Stomach (tissue), 9 donors: ENCODE measurements around the gene WASF3. TPM values are rescaled to one million over a fixed set of nuclear protein-coding genes. Genes with fewer than 3 reads are reported as not detected.

Experiments used
- DNase-seq, 2 donors: peaks; one replicate each; pipeline versions ENCODE4 v3.0.0 to v3.0.0-alpha.2; 2013 to 2019
- H3K27ac ChIP-seq, 5 donors: fragments of 200-600 bp in 4 of 5; sonication (generic) in 4 of 5; one replicate each; pipeline ENCODE4 v1.5.1; 2013 to 2019; ENCODE audit warnings: mild to moderate bottlenecking in 1 of 5, moderate library complexity in 1 of 5
- H3K27me3 ChIP-seq, 3 donors: fragments of 200-600 bp; sonication (generic); one replicate each; pipeline ENCODE4 v1.5.1; 2017 to 2019; ENCODE audit warnings: mixed run types in 1 of 3
- H3K36me3 ChIP-seq, 4 donors: fragments of 200-600 bp; sonication (generic); 1 replicate in 3 of 4; 2 replicates in 1 of 4; pipeline ENCODE4 v1.5.1; 2016 to 2019
- H3K4me1 ChIP-seq, 4 donors: fragments of 200-600 bp; sonication (generic); one replicate each; pipeline ENCODE4 v1.5.1; 2016 to 2019
- H3K4me3 ChIP-seq, 4 donors: fragments of 200-600 bp; sonication (generic) in 3 of 4; one replicate each; pipeline ENCODE4 v1.5.1; 2016 to 2019; ENCODE audit warnings: mild to moderate bottlenecking in 1 of 4
- H3K9me3 ChIP-seq, 4 donors: fragments of 200-600 bp; sonication (generic); one replicate each; pipeline ENCODE4 v1.5.1; 2016 to 2019
- CTCF ChIP-seq, 7 experiments: fragments of 450-650 bp in 4 of 7; fragments of 200-600 bp in 3 of 7; sonication (generic) in 3 of 7; IDR thresholded peaks; one replicate each; pipeline ENCODE4 v1.5.1; 2016 to 2019; ENCODE audit warnings: antibody characterized with exemption in 7 of 7, control low read depth in 2 of 7, mild to moderate bottlenecking in 1 of 7
- EP300 ChIP-seq: sonication (generic); formaldehyde crosslinking; IDR thresholded peaks from one replicate; pipeline ENCODE4 v1.6.1; 2017; ENCODE audit warnings: antibody characterized with exemption
- POLR2A ChIP-seq, 4 donors: fragments of 450-650 bp; IDR thresholded peaks; one replicate each; pipeline ENCODE4 v1.6.1; 2016; ENCODE audit warnings: antibody characterized with exemption in 4 of 4, control low read depth in 2 of 4, mild to moderate bottlenecking in 1 of 4, moderate library complexity in 1 of 4
- POLR2AphosphoS5 ChIP-seq, 3 donors: sonication (generic); formaldehyde crosslinking; IDR thresholded peaks; one replicate each; pipeline ENCODE4 v1.6.1; 2016; ENCODE audit warnings: antibody characterized with exemption in 3 of 3
- WGBS, 5 donors: extraction: QIAGEN DNeasy Blood & Tissue Kit in 3 of 5; methylation state at CpG; one replicate each; pipeline versions ENCODE4 v1.1.5 to v1.1.7; 2013 to 2018; 5-methylcytosine and 5-hydroxymethylcytosine counted together
- intact Hi-C: fragments of 100-400 bp; cut with DNase I; formaldehyde crosslinking; loops from one replicate; pipeline ENCODE4 v1.15.1; 2023; ENCODE audit warnings: low total_unique reads
- polyA plus RNA-seq, 3 donors: library from polyadenylated mRNA; stranded (reverse); fragments of 200-250 nt; gene quantifications; one replicate each; pipeline ENCODE4 v1.2.3, GENCODE V29; 2013
- total RNA-seq, 5 donors: library from RNA; depleted of rRNA; stranded (reverse); fragments of >200 nt; gene quantifications; one replicate each; pipeline versions ENCODE4 v1.1.0 to v1.2.3, GENCODE V29; 2014 to 2016
- donor health status: healthy with polysubstance abuse.
- donor health status: Bipolar disorder and iron deficiency.
- donor health status: healthy.

Gene WASF3
- total and polyA plus RNA-seq, 8 donors = 0.87 to 12.8 (median 10.2) TPM

- Histone ChIP-seq H3K4me1 (peaks cover 0 to 8% (median 4%) of the 10 kb centered on the region in 4 donors), H3K36me3 (peaks cover 0 to 7% (median 0%) of the 10 kb centered on the region in 4 donors), H3K9me3 (no peaks in the 10 kb centered on the region), H3K27ac (no peak overlapping the region), H3K4me3 (no peak overlapping the region), H3K27me3 (no peaks in the 10 kb centered on the region)
- 87 to 94% (median 90%) methylated on average over 18 to 21 of the region's 21 CpGs for WGBS, 5 donors
- intact Hi-C loops = loop anchor here (5.0 kb wide), 2 partner anchors 210 to 510 kb away; no protein-coding TSS in a partner anchor
- DNase-seq = no peak
- no peak for TF ChIP-seq POLR2AphosphoS5 (IDR thresholded peaks at IDR 0.05)
- no peak for TF ChIP-seq CTCF (IDR thresholded peaks at IDR 0.05)
- TF ChIP-seq EP300 = no peak
- TF ChIP-seq POLR2A (IDR thresholded peaks at IDR 0.05) = no peak
Measured at GRCh38 chr13:26697069-26697955, 139.8 kb downstream of the WASF3 start.

GRCh38 chr13:26698392-26699196 lies 141.1 kb downstream of the WASF3 start:
- DNase-seq = peak; percentile 89 to 95
- 16 to 22% (median 21%) methylated on average over 29 of the region's 29 CpGs for WGBS, 5 donors
- H3K27ac ChIP-seq = no peak overlapping the region
- H3K4me1 ChIP-seq = peaks cover 0 to 8% (median 4%) of the 10 kb centered on the region in 4 donors
- peaks cover 0 to 1% (median 0%) of the 10 kb centered on the region in 3 donors for H3K27me3 ChIP-seq
- intact Hi-C loops = loop anchor here (5.0 kb wide), 2 partner anchors 211 to 511 kb away; no protein-coding TSS in a partner anchor
- H3K9me3 ChIP-seq = no peaks in the 10 kb centered on the region
- peak in 6 of 7 experiments; percentile 69 to 97 (median 94) for TF ChIP-seq CTCF (IDR thresholded peaks at IDR 0.05)
- TF ChIP-seq POLR2A (IDR thresholded peaks at IDR 0.05) = no peak
- TF ChIP-seq POLR2AphosphoS5 (IDR thresholded peaks at IDR 0.05) = peak in 1 of 3 donors; percentile 44
- peaks cover 0 to 4% (median 0%) of the 10 kb centered on the region in 4 donors for H3K36me3 ChIP-seq
- H3K4me3 ChIP-seq = peak overlapping the region in 2 of 4 donors; percentile 9 to 17

- peaks cover 0 to 8% (median 4%) of the 10 kb centered on the region in 4 donors for H3K4me1 ChIP-seq
- intact Hi-C loops = loop anchor here (5.0 kb wide), 2 partner anchors 212 to 512 kb away; no protein-coding TSS in a partner anchor
- H3K36me3 ChIP-seq = no peaks in the 10 kb centered on the region
Measured at GRCh38 chr13:26699197-26699490, 141.7 kb downstream of the WASF3 start.

More at GRCh38 chr13:26699197-26699490, 141.7 kb downstream of the WASF3 start:
- 96 to 100% (median 100%) methylated on average over 2 of the region's 2 CpGs for WGBS, 5 donors
- no peak overlapping the region for H3K27ac ChIP-seq
- TF ChIP-seq CTCF (IDR thresholded peaks at IDR 0.05) = no peak
- TF ChIP-seq POLR2AphosphoS5 (IDR thresholded peaks at IDR 0.05) = no peak
- TF ChIP-seq POLR2A (IDR thresholded peaks at IDR 0.05) = no peak
- no peak for TF ChIP-seq EP300
- no peak for DNase-seq
- H3K27me3 ChIP-seq = peaks cover 0 to 6% (median 0%) of the 10 kb centered on the region in 3 donors
- H3K9me3 ChIP-seq = no peaks in the 10 kb centered on the region
- H3K4me3 ChIP-seq = no peak overlapping the region
